ENCODE data around the gene ZDHHC6. TPM values are rescaled to one million over a fixed set of nuclear protein-coding genes. Genes with fewer than 3 reads are reported as not detected.

Gene ZDHHC6
- total and polyA plus RNA-seq, 8 donors = 20.0 to 57.1 (median 25.5) TPM

DNA sequence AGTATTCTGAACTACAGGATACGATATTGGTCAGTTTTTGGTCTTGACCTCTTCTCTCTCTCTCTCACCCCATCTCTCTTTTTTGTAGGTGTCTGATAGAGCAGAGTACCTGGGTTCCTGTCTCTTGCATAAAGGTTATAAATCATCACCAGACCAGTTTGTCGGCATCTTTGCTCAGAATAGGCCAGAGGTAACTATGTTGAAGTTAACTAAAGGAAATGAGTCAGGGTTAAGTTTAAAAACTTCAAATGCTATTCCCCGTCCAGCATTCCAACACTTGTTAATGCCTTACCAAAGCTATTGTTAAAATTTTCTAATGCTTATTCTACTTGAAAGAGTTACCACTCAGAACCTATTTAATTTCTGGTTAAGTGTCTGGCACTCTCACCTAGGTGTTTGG is 42.1 kb downstream of the ZDHHC6 start:
- Histone ChIP-seq H3K4me3 (no peak overlapping the region), H3K27ac (peak overlapping the region in 1 of 5 donors; percentile 16), H3K36me3 (peaks cover 3 to 85% (median 49%) of the 10 kb centered on the region in 4 donors), H3K9me3 (no peaks in the 10 kb centered on the region), H3K4me1 (peaks cover 0 to 6% (median 1%) of the 10 kb centered on the region in 4 donors), H3K27me3 (no peaks in the 10 kb centered on the region)
- TF ChIP-seq POLR2AphosphoS5 (IDR thresholded peaks at IDR 0.05) (no peak), EP300 (IDR thresholded peaks at IDR 0.05) (no peak), POLR2A (IDR thresholded peaks at IDR 0.05) (no peak)
- TF ChIP-seq, protein P1, sequence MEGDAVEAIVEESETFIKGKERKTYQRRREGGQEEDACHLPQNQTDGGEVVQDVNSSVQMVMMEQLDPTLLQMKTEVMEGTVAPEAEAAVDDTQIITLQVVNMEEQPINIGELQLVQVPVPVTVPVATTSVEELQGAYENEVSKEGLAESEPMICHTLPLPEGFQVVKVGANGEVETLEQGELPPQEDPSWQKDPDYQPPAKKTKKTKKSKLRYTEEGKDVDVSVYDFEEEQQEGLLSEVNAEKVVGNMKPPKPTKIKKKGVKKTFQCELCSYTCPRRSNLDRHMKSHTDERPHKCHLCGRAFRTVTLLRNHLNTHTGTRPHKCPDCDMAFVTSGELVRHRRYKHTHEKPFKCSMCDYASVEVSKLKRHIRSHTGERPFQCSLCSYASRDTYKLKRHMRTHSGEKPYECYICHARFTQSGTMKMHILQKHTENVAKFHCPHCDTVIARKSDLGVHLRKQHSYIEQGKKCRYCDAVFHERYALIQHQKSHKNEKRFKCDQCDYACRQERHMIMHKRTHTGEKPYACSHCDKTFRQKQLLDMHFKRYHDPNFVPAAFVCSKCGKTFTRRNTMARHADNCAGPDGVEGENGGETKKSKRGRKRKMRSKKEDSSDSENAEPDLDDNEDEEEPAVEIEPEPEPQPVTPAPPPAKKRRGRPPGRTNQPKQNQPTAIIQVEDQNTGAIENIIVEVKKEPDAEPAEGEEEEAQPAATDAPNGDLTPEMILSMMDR (IDR thresholded peaks at IDR 0.05) = no peak
- WGBS, 5 donors = 46 to 78% (median 69%) methylated on average over 3 of the region's 3 CpGs
- peak in 1 of 2 donors; percentile 56 for DNase-seq
- intact Hi-C loops (cut with DNase I; ENCODE audit: low total_unique reads) = no loop called here

DNA sequence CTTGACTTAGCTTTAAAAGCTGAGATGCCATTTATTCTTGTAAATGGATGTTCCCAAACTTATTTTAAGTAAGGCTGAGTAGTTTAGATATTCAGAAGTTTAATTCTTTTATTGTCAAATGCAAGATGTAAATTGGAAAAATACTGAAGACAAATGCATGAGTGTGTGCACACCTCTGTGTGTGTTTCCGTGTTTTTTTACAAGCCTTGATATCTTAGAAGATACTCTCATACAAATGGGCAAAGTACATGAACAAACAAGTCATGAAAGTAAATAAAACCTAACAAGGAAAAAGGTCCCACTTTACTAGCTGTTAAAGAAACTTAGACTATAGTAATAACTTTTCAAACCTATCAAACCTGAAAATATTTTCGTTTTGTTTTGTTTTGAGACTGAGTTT is 43.8 kb downstream of the ZDHHC6 start:
- H3K4me1 ChIP-seq = peaks cover 0 to 6% (median 1%) of the 10 kb centered on the region in 4 donors
- no peak for DNase-seq
- intact Hi-C loops (cut with DNase I; ENCODE audit: low total_unique reads) = no loop called here
- H3K36me3 ChIP-seq = peaks cover 3 to 83% (median 55%) of the 10 kb centered on the region in 4 donors
- peak overlapping the region in 2 of 5 donors; percentile 29 to 30 for H3K27ac ChIP-seq
- H3K4me3 ChIP-seq = no peak overlapping the region
- 35 to 51% (median 43%) methylated on average over 2 of the region's 2 CpGs for WGBS, 5 donors
- no peaks in the 10 kb centered on the region for H3K27me3 ChIP-seq
- no peaks in the 10 kb centered on the region for H3K9me3 ChIP-seq
- TF ChIP-seq POLR2A (IDR thresholded peaks at IDR 0.05) (no peak), EP300 (IDR thresholded peaks at IDR 0.05) (no peak)

DNA sequence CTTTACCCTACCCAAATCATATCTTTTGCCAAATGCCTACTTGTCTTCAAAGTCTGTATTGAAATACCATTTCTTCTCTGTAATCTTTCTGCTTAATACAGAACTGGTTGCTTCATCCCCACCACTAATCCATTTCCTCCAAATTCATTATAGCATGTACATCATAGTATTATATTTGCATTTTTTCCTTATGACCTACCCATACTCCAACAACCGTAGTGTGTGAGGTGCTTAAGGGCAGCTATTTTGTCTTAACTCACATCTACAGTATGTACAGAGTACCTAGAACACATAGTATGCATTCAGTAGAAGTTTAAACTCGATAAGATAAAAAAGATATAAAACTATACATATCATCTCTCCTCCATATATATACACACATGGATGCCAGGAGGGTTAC is 49.1 kb downstream of the ZDHHC6 start:
- peaks cover 14 to 64% (median 37%) of the 10 kb centered on the region in 4 donors for H3K36me3 ChIP-seq
- no peaks in the 10 kb centered on the region for H3K9me3 ChIP-seq
- peaks cover 5 to 23% (median 13%) of the 10 kb centered on the region in 4 donors for H3K4me1 ChIP-seq
- no peak for TF ChIP-seq EP300 (IDR thresholded peaks at IDR 0.05)
- TF ChIP-seq POLR2AphosphoS5 (IDR thresholded peaks at IDR 0.05) = no peak
- no peak for TF ChIP-seq POLR2A (IDR thresholded peaks at IDR 0.05)
- TF ChIP-seq, protein P1 (IDR thresholded peaks at IDR 0.05) = no peak
- intact Hi-C loops (cut with DNase I; ENCODE audit: low total_unique reads) = no loop called here
- no peak overlapping the region for H3K27ac ChIP-seq
- no peak for DNase-seq
- no peaks in the 10 kb centered on the region for H3K27me3 ChIP-seq
- WGBS, 5 donors = 84 to 99% (median 92%) methylated on average over 2 of the region's 2 CpGs
- no peak overlapping the region for H3K4me3 ChIP-seq

DNA sequence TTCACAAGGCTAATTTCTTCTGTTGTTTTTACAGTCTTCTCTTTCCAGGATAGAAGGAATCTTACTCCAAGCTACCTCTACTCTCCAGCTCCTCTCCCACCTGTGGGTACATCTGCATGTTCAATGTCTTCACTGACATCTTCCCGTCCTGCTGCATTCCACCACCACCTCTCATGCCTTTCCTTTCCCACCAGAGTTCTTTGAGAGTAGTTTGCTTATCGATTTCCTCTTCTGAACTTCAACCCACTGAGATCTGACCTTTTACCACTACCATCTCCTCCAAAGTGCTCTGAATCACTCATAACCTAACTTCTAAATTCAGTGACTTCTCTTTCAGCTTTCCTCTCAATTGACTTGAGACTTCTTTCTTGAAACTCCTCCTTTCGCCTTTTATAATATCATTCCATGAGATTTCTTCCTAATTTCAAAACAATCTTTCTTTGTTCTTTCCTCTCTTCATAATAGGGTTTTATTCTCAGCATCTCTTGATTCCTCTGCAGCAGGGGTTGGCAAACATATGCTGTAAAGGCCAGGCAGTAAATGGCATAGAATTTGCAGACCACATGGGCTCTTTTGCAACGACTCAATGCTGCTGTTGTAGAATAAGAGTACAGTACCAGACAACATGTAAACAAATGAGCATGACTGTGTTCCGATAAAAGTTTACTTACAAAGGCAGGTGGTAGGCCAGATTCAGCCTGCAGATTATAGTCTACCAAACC is 50.7 kb downstream of the ZDHHC6 start:
- H3K27me3 ChIP-seq = no peaks in the 10 kb centered on the region
- no peak overlapping the region for H3K27ac ChIP-seq
- H3K9me3 ChIP-seq = no peaks in the 10 kb centered on the region
- TF ChIP-seq POLR2AphosphoS5 (IDR thresholded peaks at IDR 0.05) (no peak), POLR2A (IDR thresholded peaks at IDR 0.05) (no peak)
- peaks cover 14 to 53% (median 37%) of the 10 kb centered on the region in 4 donors for H3K36me3 ChIP-seq
- peaks cover 14 to 35% (median 20%) of the 10 kb centered on the region in 4 donors for H3K4me1 ChIP-seq
- intact Hi-C loops (cut with DNase I; ENCODE audit: low total_unique reads) = no loop called here
- DNase-seq = no peak
- H3K4me3 ChIP-seq = no peak overlapping the region
- 63 to 68% (median 65%) methylated on average over 5 of the region's 5 CpGs for WGBS, 5 donors

DNA sequence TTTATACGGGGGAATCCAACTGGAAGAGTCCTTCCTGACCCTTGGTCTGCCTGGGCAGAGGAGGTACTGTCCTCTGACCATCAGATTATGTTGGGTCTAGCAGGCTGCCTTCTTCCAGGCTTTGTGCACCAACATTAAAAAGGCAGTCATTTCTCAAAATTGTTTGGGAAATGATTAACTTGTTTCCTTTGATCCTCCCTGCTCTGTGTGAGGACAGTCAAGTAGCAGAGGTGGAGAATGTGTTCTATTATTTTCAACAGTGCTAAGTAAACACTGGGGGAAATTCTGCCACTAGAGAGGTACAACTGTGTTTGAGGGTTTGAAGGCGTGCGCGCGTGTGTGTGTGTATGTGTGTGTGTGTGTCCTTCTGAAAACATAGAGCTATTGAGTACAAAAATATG is 52.2 kb downstream of the ZDHHC6 start:
- Histone ChIP-seq H3K27me3 (no peaks in the 10 kb centered on the region), H3K36me3 (peaks cover 14 to 42% (median 34%) of the 10 kb centered on the region in 4 donors), H3K27ac (peak overlapping the region in 3 of 5 donors; percentile 30 to 78 (median 50)), H3K9me3 (no peaks in the 10 kb centered on the region), H3K4me3 (no peak overlapping the region), H3K4me1 (peaks cover 14 to 50% (median 27%) of the 10 kb centered on the region in 4 donors)
- intact Hi-C loops (cut with DNase I; ENCODE audit: low total_unique reads) = no loop called here
- TF ChIP-seq, protein P1 (IDR thresholded peaks at IDR 0.05) = no peak
- TF ChIP-seq POLR2A (IDR thresholded peaks at IDR 0.05) (no peak), EP300 (IDR thresholded peaks at IDR 0.05) (no peak), POLR2AphosphoS5 (IDR thresholded peaks at IDR 0.05) (no peak)
- WGBS, 5 donors = 32 to 55% (median 44%) methylated on average over 5 of the region's 5 CpGs
- peak; percentile 42 to 55 for DNase-seq
